ENCODE results near the gene NFE2L3. TPM values are rescaled to one million over a fixed set of nuclear protein-coding genes. Genes with fewer than 3 reads are reported as not detected.
"Not testable (repeated sequence)": the region's sequence is repeated elsewhere in the genome, so short reads cannot be mapped to it uniquely, and the experiment has no call there.

NFE2L3 gene
- total RNA-seq, 1 donor, result 0.18 TPM

DNA sequence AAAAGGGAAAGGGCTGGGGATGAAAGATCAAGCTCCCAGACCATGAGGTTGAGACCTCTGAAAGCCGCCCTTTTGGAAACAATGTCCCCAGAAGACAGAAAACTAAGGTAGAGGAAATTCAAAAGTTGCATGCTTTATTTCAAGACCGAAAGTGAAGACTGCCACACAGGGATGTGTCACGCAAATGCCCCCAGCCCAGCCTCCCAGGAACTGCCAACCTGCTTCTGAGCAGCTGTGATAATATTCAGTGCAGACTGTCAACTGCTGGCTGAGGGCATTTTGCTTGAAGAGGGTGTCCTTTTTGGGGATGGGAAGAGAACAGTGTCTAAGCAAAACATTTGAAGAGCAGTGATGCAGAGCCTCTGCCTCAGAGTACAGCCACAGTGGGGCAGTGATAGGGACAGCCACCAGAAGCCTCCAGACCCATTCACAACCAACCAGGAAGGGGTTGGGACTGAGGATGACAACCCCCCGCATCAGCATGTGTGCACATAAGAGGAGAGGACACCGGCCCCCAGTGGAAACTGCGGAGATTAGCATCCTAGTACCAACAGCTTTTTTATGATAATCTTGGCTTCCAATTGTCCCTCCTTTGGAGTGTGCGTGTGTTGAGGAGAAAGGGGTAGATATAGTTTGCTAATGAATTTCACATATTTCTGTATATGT lies 34.7 kb upstream of the NFE2L3 start:
- DNase-seq (ENCODE audit: low read depth), result no peak
- H3K4me3 ChIP-seq (ENCODE audit: low read depth, low read length), result no peak overlapping the region
- TF ChIP-seq, protein P1, sequence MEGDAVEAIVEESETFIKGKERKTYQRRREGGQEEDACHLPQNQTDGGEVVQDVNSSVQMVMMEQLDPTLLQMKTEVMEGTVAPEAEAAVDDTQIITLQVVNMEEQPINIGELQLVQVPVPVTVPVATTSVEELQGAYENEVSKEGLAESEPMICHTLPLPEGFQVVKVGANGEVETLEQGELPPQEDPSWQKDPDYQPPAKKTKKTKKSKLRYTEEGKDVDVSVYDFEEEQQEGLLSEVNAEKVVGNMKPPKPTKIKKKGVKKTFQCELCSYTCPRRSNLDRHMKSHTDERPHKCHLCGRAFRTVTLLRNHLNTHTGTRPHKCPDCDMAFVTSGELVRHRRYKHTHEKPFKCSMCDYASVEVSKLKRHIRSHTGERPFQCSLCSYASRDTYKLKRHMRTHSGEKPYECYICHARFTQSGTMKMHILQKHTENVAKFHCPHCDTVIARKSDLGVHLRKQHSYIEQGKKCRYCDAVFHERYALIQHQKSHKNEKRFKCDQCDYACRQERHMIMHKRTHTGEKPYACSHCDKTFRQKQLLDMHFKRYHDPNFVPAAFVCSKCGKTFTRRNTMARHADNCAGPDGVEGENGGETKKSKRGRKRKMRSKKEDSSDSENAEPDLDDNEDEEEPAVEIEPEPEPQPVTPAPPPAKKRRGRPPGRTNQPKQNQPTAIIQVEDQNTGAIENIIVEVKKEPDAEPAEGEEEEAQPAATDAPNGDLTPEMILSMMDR (IDR thresholded peaks at IDR 0.05; ENCODE audit: insufficient read depth, low read length), result no peak

GRCh38 chr7:26117970-26118369 lies 34.0 kb upstream of the NFE2L3 start:
- H3K4me3 ChIP-seq (ENCODE audit: low read depth, low read length), result no peak overlapping the region
- TF ChIP-seq, protein P1 (IDR thresholded peaks at IDR 0.05; ENCODE audit: insufficient read depth, low read length), result no peak
- no peak for DNase-seq (ENCODE audit: low read depth)

GRCh38 chr7:26122745-26123144 lies 29.3 kb upstream of the NFE2L3 start:
- TF ChIP-seq, protein P1 (IDR thresholded peaks at IDR 0.05; ENCODE audit: insufficient read depth, low read length), result no peak
- no peak for DNase-seq (ENCODE audit: low read depth)
- H3K4me3 ChIP-seq (ENCODE audit: low read depth, low read length), result no peak overlapping the region

DNA sequence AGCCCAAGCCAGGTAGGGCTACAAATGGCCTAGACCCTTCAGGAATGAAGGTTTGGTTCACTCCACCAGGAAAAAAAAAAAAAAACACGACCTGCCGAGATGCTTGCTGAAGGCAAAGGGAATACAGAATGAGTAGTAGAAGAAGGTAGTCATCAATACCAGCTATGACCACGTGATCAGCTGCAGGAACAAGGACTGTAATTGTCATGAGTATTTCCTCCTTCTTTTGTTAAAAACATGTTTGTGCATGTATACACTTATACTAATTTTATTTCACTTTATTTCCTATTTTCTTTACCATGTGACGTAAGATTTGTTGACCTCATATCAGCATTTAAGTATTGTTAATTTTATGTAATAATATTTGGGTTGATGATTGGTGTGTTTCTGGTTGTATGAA lies 27.2 kb upstream of the NFE2L3 start:
- not testable (repeated sequence) for H3K4me3 ChIP-seq (ENCODE audit: low read depth, low read length); DNase-seq (ENCODE audit: low read depth)

DNA sequence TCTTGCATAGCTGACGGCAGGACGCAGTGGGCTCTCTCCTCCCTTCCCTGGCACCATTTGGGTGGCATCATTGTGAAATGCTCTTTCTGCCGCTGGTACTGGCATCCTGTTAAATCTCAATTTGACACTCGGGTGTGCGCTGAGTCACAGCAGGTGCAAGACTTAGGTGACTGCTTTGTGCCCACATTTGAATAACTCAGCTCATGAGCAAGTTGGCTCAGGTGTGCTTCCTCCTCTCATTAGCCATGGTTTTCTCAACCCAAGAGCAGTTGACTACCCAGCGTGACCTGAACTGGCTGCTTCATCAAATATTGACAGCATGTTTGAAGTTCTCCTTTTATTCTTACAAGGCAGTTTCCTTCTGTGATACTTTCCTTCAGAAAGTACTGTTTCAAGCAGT lies 24.6 kb upstream of the NFE2L3 start:
- TF ChIP-seq, protein P1 (IDR thresholded peaks at IDR 0.05; ENCODE audit: insufficient read depth, low read length), result no peak
- no peak for DNase-seq (ENCODE audit: low read depth)
- H3K4me3 ChIP-seq (ENCODE audit: low read depth, low read length), result no peak overlapping the region

- no peak for DNase-seq (ENCODE audit: low read depth)
- no peak overlapping the region for H3K4me3 ChIP-seq (ENCODE audit: low read depth, low read length)
- TF ChIP-seq, protein P1 (IDR thresholded peaks at IDR 0.05; ENCODE audit: insufficient read depth, low read length), result no peak
These were observed 20.9 kb upstream of the NFE2L3 start for GRCh38 chr7:26131056-26131589.

DNA sequence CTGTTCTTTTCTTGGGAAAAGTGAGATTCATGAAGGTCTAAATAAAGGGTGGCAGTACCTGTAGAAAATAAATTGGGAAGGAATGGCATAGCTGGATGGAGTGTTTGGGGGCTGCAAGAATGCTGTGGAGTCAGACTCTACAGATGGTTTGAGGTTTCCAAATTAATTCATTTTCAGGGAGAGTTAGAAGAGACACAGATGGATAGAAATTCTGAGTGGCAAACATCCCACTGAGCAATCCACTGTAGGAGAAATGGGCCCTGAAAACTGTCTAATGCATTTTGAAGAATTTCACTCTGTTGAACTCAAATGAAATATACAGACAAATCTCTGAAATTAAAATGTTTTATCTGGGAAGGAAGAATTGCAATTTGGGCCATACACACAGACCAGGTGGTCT lies 16.9 kb upstream of the NFE2L3 start:
- TF ChIP-seq, protein P1 (IDR thresholded peaks at IDR 0.05; ENCODE audit: insufficient read depth, low read length), result no peak
- DNase-seq (ENCODE audit: low read depth), result no peak
- no peak overlapping the region for H3K4me3 ChIP-seq (ENCODE audit: low read depth, low read length)

All from fibroblast of the aortic adventitia (primary cell).